ENCODE results near the gene NSMF. TPM values are rescaled to one million over a fixed set of nuclear protein-coding genes. Genes with fewer than 3 reads are reported as not detected.

The NSMF gene, protein sequence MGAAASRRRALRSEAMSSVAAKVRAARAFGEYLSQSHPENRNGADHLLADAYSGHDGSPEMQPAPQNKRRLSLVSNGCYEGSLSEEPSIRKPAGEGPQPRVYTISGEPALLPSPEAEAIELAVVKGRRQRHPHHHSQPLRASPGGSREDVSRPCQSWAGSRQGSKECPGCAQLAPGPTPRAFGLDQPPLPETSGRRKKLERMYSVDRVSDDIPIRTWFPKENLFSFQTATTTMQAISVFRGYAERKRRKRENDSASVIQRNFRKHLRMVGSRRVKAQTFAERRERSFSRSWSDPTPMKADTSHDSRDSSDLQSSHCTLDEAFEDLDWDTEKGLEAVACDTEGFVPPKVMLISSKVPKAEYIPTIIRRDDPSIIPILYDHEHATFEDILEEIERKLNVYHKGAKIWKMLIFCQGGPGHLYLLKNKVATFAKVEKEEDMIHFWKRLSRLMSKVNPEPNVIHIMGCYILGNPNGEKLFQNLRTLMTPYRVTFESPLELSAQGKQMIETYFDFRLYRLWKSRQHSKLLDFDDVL
- 11.5 TPM for total RNA-seq
- long read RNA-seq, transcript NSMF-201 (15 exons, 2,981 nt), result major isoform, 18 of 30 reads
- long read RNA-seq, partial matches to known transcripts, result 3 of 30 reads
- long read RNA-seq, other reads (novel, unspliced or antisense), result 7 of 30 reads

DNA sequence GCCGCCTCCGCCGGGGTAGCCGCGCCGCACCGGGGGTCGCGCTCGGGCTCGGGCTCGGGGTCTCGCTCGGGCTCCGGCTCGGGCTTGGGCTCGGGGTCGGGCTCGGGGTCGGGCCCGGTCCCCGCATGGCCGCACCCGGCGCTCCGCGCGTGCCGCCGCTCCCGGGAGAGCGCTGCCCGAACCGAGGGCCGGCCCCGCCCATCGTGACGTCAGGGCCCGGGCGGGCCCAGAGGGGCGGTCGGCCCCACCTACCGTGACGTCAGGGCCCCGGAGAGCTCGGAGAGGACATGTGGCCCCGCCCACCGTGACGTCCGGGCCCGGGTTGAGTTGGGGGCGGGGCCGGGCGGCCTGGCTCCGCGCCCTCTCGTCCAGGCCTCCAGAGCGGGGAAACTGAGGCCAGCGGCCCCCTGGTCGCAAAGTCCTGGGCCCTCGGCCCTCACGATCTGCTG lies at the start of gene NSMF:
Gene NSMF, minus strand, starts transcription at position 183 of the 449 bp plus-strand sequence. CDS start 232 bp downstream, outside the sequence.
- DNase-seq (ENCODE audit: missing footprints) (peak; percentile 97), ATAC-seq (peak; percentile 92)
- intact Hi-C loops (cut with DNase I), result no loop called here

DNA sequence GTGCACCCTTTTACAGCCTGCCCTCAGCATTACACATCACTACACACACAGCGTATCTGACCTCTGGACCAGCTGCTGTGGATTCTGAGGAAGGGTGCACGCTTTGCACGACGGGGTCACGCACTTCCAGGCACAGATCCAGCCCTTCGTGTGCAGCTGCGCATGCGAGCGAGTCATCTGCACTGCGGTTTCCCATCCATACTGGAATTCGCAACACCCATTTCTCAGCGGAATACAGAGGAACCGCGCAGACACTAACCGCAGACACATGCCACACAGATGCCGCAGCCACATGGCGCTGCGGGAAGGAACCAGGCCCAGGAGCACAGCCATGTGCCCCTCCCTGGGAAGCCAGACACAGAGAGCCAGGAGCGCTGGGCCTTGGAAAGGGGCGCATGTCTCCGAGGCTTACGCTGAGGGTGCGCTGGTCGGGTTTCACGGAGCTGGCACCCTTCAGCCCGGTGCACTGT lies 47.6 kb upstream of the NSMF start:
- no peak for ATAC-seq
- intact Hi-C loops (cut with DNase I), result no loop called here
- DNase-seq (ENCODE audit: missing footprints), result no peak

DNA sequence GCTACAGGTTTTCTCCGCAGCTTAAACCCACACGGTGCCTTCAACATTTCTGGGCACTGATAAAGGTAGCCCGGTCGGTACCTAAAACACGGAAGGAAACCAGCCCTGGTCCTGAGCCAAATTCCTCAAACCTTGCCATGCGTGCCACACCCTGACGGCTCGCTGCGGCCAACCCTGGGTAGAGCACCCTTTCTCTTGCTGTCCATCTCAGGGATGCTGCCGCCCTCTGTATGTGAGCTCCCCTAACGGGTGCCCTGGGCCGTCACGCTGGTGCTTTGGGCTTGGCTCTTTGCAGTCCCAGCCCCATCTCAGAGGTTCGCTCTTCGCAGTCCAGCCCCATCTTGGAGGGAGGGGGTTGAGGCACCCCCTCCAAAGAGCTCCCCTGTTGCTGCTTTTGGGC lies 47.1 kb upstream of the NSMF start:
- intact Hi-C loops (cut with DNase I), result no loop called here
- DNase-seq (ENCODE audit: missing footprints) (no peak), ATAC-seq (no peak)

DNA sequence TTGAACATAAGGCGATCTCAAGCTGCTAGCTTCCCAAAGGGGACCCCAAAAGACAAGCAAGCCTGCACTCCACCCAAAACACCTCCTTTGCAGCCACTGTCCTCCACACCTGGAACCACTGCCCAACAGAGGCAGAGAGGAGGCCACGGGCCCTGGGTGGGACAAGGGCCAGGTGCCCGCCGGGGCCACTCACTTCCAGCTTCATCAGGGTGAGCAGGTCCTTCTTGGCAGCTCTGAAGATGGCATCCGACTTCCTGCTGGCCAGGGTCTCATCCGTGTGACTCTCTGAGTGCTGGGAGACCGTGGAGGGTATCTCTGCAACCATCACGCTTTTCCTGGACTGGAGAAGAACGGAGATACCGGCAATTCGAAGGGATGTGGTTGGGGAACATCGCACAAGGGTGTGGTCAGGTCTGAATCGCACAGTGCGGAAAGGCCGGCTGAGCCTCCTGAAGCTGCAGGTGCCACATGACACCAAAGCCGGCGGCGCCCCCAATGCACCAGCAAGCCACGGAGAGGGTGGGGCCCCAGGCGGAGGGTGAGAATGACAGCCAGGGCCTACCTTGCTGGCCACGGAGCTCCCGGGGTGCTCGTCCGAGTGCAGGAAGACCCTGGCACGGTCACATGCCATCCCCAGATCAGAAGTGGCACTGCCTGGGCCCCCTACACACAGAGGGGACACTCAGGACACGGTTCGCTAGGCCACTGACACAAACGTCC lies 46.4 kb upstream of the NSMF start:
- DNase-seq (ENCODE audit: missing footprints), result no peak

DNA sequence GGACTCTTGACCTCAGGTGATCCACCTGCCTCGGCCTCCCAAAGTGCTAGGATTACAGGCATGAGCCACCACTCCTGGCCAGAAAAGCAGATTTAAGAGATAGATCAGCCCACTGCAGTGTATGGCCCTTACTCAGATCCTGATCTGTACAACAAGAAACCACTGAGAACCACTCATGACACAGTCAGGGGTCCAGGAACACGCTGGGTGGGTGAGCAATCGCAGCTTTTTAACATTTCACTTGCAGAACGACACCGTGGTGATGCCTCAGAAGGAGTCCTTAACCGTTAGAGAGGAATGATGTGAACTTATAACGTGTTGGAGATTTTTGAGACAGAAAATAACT lies 45.3 kb upstream of the NSMF start:
- no peak for DNase-seq (ENCODE audit: missing footprints)
- ATAC-seq, result no peak
- intact Hi-C loops (cut with DNase I), result no loop called here

More for the DNA sequence above, 46.4 kb upstream of the NSMF start:
- intact Hi-C loops (cut with DNase I), result no loop called here
- no peak for ATAC-seq

DNA sequence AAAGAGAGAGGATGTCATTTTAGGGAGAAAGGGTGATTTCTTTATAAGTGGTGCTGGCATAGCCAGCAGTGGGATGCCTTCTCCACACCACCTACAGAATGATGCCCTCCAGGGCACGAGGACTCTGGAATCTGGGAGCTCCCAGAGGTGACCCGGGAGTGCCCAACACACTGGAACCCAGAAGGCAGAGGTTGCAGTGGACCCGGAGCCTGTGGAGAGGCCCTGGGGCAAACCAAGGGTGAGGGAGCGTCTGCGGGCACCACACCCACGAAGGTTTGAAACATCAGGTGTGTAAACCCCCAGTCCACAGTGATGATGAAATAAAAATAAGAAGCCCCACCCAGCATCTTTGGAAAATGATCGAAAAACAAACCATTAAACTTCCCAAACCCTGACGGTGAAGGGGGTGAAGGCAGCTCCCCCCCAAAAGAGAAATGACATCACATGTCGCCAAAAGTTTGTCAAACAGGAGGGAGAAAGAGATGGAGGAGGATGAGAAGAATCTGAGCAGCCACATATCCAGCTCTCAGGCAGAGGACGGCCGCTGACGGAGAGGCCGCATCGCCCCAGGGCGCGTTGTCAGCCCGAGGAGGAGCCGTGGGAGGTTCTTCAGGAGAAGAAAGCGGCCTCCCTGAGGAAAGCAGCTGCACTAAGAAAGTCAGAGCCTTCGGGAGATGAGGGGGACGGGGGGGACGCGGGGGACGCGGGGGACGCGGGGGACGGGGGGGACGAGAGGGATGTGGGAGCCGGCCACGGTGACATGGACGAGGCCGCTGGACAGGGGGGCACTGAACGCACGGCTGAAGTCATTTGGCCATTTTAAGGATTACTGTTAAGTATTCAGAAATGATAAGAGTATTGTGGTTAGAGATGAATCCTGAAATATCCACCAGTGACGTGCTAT lies 43.1 kb upstream of the NSMF start:
- no peak for DNase-seq (ENCODE audit: missing footprints)
- ATAC-seq, result no peak
- intact Hi-C loops (cut with DNase I), result no loop called here

DNA sequence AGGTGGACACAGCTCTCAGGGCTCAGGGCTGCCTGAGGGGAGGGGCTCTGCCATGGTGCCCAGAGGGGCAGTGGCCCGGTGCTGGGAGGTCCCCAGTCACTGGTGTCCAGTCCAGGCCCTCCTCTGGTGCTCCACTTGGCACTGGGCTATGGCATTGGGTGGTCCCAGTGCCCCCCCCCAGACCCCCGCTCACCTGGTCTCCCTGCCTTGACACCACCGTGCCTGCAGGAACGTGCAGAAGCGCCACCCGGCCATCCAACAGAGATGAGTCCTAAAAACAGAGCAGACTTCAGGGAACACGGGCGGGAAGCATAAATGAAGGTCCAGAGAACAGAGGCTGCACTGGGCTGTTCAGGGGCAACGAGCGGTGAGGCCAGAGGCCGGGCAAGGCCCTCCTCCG lies 42.3 kb upstream of the NSMF start:
- ATAC-seq (no peak), DNase-seq (ENCODE audit: missing footprints) (no peak)
- intact Hi-C loops (cut with DNase I), result no loop called here

DNA sequence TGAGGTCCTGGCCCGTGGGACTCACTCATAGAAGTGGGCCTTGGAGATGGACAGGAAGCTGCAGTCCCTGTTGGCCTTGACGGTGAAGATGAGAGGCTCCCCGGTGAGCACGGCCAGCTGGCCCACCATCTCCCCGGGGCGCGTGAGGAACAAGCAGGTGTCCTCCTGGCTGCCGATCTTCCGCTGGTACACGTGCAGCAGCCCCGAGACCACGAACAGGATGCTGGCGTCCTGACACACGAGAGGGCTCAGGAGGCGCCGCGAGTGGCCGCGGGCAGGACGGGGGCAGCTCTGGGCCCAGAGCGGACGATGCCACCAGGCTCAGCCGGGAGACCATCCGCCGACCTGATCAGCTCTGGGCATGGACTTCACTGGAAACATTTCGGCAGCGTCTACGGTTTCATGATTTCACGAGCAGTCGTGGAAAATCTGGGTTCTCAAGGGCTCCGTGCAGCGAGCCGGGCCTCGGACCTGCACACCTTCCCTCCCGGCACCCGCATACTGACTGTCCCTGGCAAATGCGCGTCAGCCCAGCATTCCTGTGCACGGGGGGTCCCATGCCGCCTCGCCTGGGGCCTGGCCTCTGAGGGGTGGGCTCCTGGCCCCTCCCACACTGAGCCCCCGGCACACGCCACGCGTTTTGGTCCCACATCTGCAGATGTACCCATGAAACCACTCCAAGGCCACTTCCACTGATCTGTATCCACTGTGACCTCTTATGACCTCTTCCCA lies 41.7 kb upstream of the NSMF start:
- intact Hi-C loops (cut with DNase I), result no loop called here
- DNase-seq (ENCODE audit: missing footprints) (no peak), ATAC-seq (no peak)

DNA sequence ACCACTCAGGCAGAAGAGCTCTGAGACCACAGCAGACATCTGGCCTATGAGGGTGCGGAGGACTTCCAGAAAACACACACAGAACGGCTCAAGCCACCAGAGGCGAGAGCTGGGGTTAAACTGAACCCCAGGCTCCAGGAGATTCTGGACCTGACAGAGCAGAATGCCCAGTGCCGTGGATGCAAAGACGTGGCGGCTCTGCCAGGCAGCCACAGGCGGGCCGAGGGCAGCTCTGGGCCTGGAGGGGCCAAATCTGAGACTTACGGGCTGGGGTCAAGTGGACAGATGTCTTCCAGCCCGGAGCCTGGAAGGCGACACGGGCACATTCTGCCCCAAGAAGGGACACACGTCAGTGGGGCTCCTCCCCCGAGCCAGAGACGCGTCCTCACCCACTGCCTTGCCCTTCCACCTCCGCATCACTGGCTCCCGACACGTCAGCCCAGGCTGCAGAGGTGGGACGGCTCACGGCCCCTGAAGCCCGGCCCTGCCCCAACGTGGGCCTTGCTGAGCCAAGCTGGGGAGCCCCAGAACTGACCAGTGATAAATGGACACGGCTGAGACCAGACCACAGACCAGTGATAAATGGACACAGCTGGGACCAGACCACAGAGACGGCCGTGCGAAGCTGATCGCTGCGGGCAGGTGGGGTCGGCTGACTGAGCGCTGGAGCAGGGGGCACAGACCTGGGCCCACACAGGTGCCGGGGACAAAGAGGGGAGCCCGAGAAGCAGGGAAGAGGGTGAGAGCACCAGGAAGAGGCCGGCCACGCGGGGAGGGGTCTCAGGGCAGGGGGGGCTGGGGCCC lies 40.9 kb upstream of the NSMF start:
- intact Hi-C loops (cut with DNase I), result no loop called here
- no peak for ATAC-seq

DNA sequence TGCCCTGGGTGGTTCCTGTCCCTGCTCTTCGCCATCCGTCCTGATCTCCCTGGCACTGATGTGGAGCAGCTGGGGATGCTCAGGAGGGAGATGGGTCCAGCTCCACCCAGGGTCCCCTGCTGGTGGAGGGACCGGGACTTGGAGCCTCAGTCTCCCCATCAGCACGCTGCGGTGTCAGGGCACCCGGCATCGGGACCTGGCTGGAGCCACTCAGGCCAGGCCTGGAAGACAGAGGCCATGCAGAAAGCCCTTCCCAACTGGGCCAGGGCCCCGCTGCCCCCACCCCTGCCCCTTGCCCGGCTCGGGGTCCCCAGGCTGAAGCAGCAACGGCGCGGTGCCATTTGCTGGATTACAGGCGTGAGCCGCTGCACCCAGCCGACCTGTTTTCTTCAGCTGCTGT lies 40.3 kb upstream of the NSMF start:
- intact Hi-C loops (cut with DNase I), result no loop called here
- DNase-seq (ENCODE audit: missing footprints), result no peak
- ATAC-seq, result no peak

More for the DNA sequence above, 40.9 kb upstream of the NSMF start:
- DNase-seq (ENCODE audit: missing footprints), result no peak

DNA sequence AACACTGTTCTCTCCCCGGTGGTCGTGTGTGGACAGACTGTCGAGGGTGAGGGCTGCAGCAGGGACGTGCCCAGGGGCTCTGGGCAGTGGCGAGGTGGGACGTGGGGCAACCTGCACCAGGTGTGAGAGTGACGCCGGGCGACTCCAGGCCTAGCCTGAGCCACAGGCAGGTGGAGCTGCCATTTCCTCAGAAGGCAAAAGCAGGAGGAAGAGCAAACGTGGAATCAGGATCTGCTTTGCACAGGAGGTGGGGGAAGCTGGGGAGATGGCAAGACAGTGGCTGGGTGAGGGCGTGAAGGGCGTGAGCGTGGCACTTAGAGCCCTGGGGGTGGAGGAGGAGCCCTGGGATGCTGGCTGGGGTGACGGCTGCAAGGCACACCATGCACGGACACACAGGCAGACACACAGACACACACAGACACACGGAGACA lies 39.6 kb upstream of the NSMF start:
- ATAC-seq, result no peak
- intact Hi-C loops (cut with DNase I), result no loop called here

DNA sequence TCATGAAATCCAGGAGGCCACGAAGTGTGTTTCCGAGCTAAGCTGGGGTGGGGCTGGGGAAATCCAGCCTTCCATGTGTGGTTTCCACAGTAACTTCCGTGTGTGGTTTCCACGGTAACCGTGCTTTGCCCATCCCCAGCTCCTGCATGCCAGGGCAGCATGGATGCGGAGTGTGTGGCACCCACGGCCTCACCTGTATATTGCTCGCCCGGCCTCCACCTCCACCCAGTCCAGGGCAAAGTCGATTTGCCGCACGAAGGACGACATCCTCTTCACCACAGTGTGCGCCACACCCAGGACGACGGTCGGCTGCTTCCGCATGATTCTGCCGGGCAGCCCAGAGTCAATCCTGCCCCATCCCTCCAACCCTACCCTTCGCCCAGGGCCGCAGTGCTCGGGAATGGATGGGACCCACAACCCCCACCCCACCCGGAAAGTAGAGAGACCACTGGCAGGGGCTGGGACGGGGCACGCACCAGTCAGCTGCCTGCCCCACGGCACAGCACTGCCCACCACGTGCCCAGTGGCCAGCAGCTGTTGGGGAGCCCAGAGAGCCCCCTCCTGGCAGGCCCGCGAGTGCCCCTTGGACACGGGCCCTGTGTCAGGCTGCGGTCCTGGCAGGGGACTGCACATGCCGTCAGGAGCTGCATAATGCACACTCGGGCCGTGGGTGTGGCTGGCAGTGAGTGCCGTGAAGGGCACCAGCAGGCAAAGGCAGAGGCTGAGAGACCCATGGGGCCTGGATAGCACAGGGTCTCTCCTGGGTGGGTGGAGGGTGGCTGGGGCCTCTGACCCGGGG lies 39.0 kb upstream of the NSMF start:
- ATAC-seq (no peak), DNase-seq (ENCODE audit: missing footprints) (no peak)
- intact Hi-C loops (cut with DNase I), result no loop called here

More for the DNA sequence above, 39.6 kb upstream of the NSMF start:
- no peak for DNase-seq (ENCODE audit: missing footprints)

DNA sequence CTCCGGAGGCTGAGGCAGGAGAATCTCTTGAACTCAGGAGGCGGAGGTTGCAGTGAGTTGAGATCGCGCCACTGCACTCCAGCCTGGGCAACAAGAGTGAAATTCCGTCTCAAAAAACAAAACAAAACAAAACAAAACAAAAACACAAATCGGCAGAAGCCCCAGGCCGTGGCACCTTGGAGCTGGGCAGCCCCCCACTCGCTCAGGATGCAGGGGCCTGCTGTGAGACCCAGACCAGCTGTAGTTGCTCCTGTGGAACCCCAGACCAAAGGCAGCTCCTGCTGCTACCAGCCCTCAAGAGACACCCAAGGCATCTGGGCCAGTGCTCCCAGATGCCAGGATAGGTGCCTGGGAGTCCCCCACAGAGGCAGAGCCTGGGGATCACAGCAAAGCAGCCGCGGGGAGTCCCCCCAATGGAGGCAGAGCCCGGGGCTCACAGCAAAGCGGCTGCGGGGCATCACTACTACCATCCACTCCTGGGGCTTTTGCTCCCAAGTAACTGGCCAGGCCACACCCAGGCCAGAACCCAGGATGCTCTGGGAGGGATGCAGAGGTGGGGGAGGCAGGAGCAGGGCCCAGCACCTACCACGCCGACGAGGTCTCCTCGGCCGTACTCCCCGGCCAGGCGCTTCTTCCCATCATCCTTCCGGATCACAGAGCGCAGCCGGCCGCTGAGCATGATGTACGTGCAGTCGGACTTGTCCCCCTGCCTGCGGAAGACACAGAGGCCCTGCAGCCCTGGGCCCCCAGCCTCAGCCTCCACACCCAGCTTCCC lies 37.7 kb upstream of the NSMF start:
- intact Hi-C loops (cut with DNase I), result no loop called here
- DNase-seq (ENCODE audit: missing footprints), result no peak
- no peak for ATAC-seq

DNA sequence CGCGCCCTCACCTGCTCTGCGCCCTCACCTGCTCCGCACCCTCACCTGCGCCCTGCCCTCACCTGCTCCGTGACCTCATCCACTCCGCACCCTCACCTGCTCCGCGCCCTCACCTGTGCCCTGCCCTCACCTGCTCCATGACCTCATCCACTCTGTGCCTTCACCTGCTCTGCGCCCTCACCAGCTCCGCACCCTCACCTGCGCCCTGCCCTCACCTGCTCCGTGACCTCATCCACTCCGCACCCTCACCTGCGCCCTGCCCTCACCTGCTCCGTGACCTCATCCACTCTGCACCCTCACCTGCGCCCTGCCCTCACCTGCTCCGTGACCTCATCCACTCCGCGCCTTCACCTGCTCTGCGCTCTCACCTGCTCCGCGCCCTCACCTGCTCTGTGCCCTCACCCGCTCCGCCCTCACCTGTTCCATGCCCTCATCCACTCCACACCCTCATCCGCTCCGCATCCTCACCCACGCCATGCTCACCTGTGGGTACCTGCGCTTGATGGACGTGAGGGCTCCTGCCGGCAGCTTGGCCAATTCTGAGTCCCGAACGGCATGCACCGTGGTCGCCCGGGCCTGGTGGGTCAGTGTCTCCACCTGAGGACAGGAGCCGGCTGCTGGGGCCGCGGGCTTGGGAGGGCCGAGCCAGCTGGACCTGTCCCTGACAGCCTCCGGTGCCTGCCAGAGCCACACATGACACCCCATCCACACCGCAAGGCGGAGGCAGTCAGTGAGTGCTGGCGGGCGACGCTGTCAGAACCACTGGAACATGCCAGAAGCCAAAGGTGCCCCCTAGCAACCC lies 35.6 kb upstream of the NSMF start:
- ATAC-seq, result peak; percentile 74
- DNase-seq (ENCODE audit: missing footprints), result no peak
- intact Hi-C loops (cut with DNase I), result no loop called here

DNA sequence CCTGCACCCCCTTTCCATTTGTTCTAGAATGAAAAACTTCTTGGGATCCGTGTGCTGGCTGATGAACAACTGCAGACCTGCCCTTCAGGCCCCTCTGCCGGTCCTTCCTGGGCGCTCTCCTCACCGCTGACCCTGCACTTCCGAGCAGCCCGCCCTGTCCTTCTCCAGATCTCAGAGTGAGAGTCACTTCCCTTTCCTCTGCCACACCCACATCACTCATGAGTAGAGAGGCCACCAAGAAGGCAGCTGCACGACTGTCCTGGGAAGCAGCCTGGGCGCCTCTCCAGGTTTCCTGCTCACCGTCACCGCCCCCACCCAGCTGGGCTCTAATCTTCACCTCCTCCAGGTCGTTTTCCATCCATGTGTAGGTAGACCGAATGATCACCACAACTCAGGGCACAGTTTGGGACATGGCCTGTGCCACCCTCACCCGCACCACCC lies 35.0 kb upstream of the NSMF start:
- DNase-seq (ENCODE audit: missing footprints), result no peak
- intact Hi-C loops (cut with DNase I), result no loop called here

More for the DNA sequence above, 35.0 kb upstream of the NSMF start:
- ATAC-seq, result peak; percentile 47

Data from Right ventricle myocardium inferior (tissue), 1 donor.